8988T (cell line): ENCODE results near the gene THSD4.

ENCODE experiments used
- DNase-seq: peaks from one replicate; pipeline ENCODE4 v3.0.0; 2011

Gene THSD4

GRCh38 chr15:71114887-71115566 lies at the start of gene THSD4:
Gene THSD4 (plus strand): TSS chr15:71115471.
- DNase-seq = peak; percentile 89

GRCh38 chr15:71066983-71067382 lies 48.3 kb upstream of the THSD4 start:
- DNase-seq = no peak

- DNase-seq = no peak
Observed at GRCh38 chr15:71069693-71070092, 45.6 kb upstream of the THSD4 start.

GRCh38 chr15:71071529-71071928 lies 43.7 kb upstream of the THSD4 start:
- DNase-seq = no peak

- DNase-seq = no peak
Observed at GRCh38 chr15:71072423-71072822, 42.8 kb upstream of the THSD4 start.

- DNase-seq = no peak
Observed at GRCh38 chr15:71078506-71079207, 36.6 kb upstream of the THSD4 start.

- DNase-seq = no peak
Observed at GRCh38 chr15:71079208-71080044, 35.8 kb upstream of the THSD4 start.

- no peak for DNase-seq
Observed at GRCh38 chr15:71080166-71080565, 35.1 kb upstream of the THSD4 start.

GRCh38 chr15:71080705-71081104 lies 34.6 kb upstream of the THSD4 start:
- no peak for DNase-seq

- DNase-seq = no peak
Observed at GRCh38 chr15:71082803-71083202, 32.5 kb upstream of the THSD4 start.

GRCh38 chr15:71083349-71083748 lies 31.9 kb upstream of the THSD4 start:
- no peak for DNase-seq

GRCh38 chr15:71084264-71084663 lies 31.0 kb upstream of the THSD4 start:
- no peak for DNase-seq

GRCh38 chr15:71085809-71086208 lies 29.5 kb upstream of the THSD4 start:
- DNase-seq = no peak

- DNase-seq = no peak
Observed at GRCh38 chr15:71088155-71088554, 27.1 kb upstream of the THSD4 start.

- no peak for DNase-seq
Observed at GRCh38 chr15:71088683-71089082, 26.6 kb upstream of the THSD4 start.

- no peak for DNase-seq
Observed at GRCh38 chr15:71089801-71090200, 25.5 kb upstream of the THSD4 start.

- no peak for DNase-seq
Observed at GRCh38 chr15:71091601-71092000, 23.7 kb upstream of the THSD4 start.

- DNase-seq = no peak
Observed at GRCh38 chr15:71092056-71092600, 23.1 kb upstream of the THSD4 start.

GRCh38 chr15:71093054-71094024 lies 21.9 kb upstream of the THSD4 start:
- no peak for DNase-seq

- no peak for DNase-seq
Observed at GRCh38 chr15:71094137-71094536, 21.1 kb upstream of the THSD4 start.

- no peak for DNase-seq
Observed at GRCh38 chr15:71096676-71097075, 18.6 kb upstream of the THSD4 start.

GRCh38 chr15:71097890-71098289 lies 17.4 kb upstream of the THSD4 start:
- no peak for DNase-seq
